Stimulated activated memory B cell treated with anti-CD40 and anti-IgM and Interleukin-4, amounts not matched to agents 10 μg/mL and 1 μg/mL and 100 μg/mL, for 72 hours (primary cell): ENCODE data around the gene TNFRSF11A.
A peak's percentile ranks its signal among the peaks of the same experiment; 100 is the strongest.

Experiments used
- ATAC-seq: fragments of 150-1000 bp; cut with Tn5 transposase; 2 replicates; pipeline ENCODE4 v1.10.0; 2021
- H3K27ac Mint-ChIP-seq: one replicate; pipeline ENCODE4 v1.8.0; 2022; ENCODE audit warnings: mild to moderate bottlenecking, mixed read lengths
- H3K27me3 Mint-ChIP-seq: one replicate; pipeline ENCODE4 v1.8.0; 2022; ENCODE audit warnings: mixed read lengths
- H3K36me3 Mint-ChIP-seq: one replicate; pipeline ENCODE4 v1.8.0; 2022; ENCODE audit warnings: mixed read lengths
- H3K4me1 Mint-ChIP-seq: one replicate; pipeline ENCODE4 v1.8.0; 2022; ENCODE audit warnings: mixed read lengths
- H3K4me3 Mint-ChIP-seq: one replicate; pipeline ENCODE4 v1.8.0; 2022; ENCODE audit warnings: mild to moderate bottlenecking, moderate library complexity, mixed read lengths
- H3K9me3 Mint-ChIP-seq: one replicate; pipeline ENCODE4 v1.8.0; 2022; ENCODE audit warnings: mixed read lengths

TNFRSF11A gene

GRCh38 chr18:62348474-62348873, 23.4 kb downstream of the TNFRSF11A start:
- Mint-ChIP-seq H3K4me1 (no peaks in the 10 kb centered on the region), H3K4me3 (no peak overlapping the region), H3K27me3 (no peaks in the 10 kb centered on the region), H3K9me3 (no peaks in the 10 kb centered on the region), H3K27ac (no peak overlapping the region), H3K36me3 (no peaks in the 10 kb centered on the region)
- ATAC-seq: no peak

GRCh38 chr18:62353170-62353569, 28.1 kb downstream of the TNFRSF11A start:
- no peaks in the 10 kb centered on the region for H3K4me1 Mint-ChIP-seq
- H3K27ac Mint-ChIP-seq: no peak overlapping the region
- no peak for ATAC-seq
- H3K9me3 Mint-ChIP-seq: no peaks in the 10 kb centered on the region
- H3K36me3 Mint-ChIP-seq: no peaks in the 10 kb centered on the region
- no peaks in the 10 kb centered on the region for H3K27me3 Mint-ChIP-seq
- H3K4me3 Mint-ChIP-seq: no peak overlapping the region

- Mint-ChIP-seq H3K9me3 (no peaks in the 10 kb centered on the region), H3K27ac (no peak overlapping the region), H3K4me1 (no peaks in the 10 kb centered on the region), H3K27me3 (no peaks in the 10 kb centered on the region), H3K36me3 (no peaks in the 10 kb centered on the region), H3K4me3 (no peak overlapping the region)
- ATAC-seq: peak; percentile 39
Measured at GRCh38 chr18:62354151-62354550, 29.0 kb downstream of the TNFRSF11A start.

- Mint-ChIP-seq H3K4me1 (no peaks in the 10 kb centered on the region), H3K36me3 (no peaks in the 10 kb centered on the region), H3K4me3 (no peak overlapping the region), H3K27ac (no peak overlapping the region), H3K27me3 (peaks cover 19% of the 10 kb centered on the region), H3K9me3 (no peaks in the 10 kb centered on the region)
- peak; percentile 9 for ATAC-seq
Measured at GRCh38 chr18:62357079-62357719, 32.1 kb downstream of the TNFRSF11A start.

GRCh38 chr18:62360805-62361204, 35.7 kb downstream of the TNFRSF11A start:
- Mint-ChIP-seq H3K4me1 (no peaks in the 10 kb centered on the region), H3K4me3 (no peak overlapping the region), H3K27me3 (peaks cover 19% of the 10 kb centered on the region), H3K27ac (no peak overlapping the region), H3K9me3 (no peaks in the 10 kb centered on the region), H3K36me3 (no peaks in the 10 kb centered on the region)
- ATAC-seq: no peak

- Mint-ChIP-seq H3K9me3 (no peaks in the 10 kb centered on the region), H3K27ac (no peak overlapping the region), H3K36me3 (no peaks in the 10 kb centered on the region), H3K27me3 (peaks cover 19% of the 10 kb centered on the region), H3K4me1 (no peaks in the 10 kb centered on the region), H3K4me3 (no peak overlapping the region)
- no peak for ATAC-seq
Measured at GRCh38 chr18:62361288-62361687, 36.2 kb downstream of the TNFRSF11A start.

- no peaks in the 10 kb centered on the region for H3K4me1 Mint-ChIP-seq
- H3K36me3 Mint-ChIP-seq: no peaks in the 10 kb centered on the region
- no peak for ATAC-seq
- H3K27ac Mint-ChIP-seq: no peak overlapping the region
- H3K27me3 Mint-ChIP-seq: peaks cover 19% of the 10 kb centered on the region
- H3K4me3 Mint-ChIP-seq: no peak overlapping the region
- no peaks in the 10 kb centered on the region for H3K9me3 Mint-ChIP-seq
Measured at GRCh38 chr18:62364558-62364957, 39.4 kb downstream of the TNFRSF11A start.

GRCh38 chr18:62365420-62365819, 40.3 kb downstream of the TNFRSF11A start:
- no peak for ATAC-seq
- no peaks in the 10 kb centered on the region for H3K9me3 Mint-ChIP-seq
- H3K27ac Mint-ChIP-seq: no peak overlapping the region
- H3K36me3 Mint-ChIP-seq: no peaks in the 10 kb centered on the region
- H3K4me1 Mint-ChIP-seq: no peaks in the 10 kb centered on the region
- H3K27me3 Mint-ChIP-seq: peaks cover 14% of the 10 kb centered on the region
- H3K4me3 Mint-ChIP-seq: no peak overlapping the region

GRCh38 chr18:62366992-62367391, 41.9 kb downstream of the TNFRSF11A start:
- Mint-ChIP-seq H3K9me3 (no peaks in the 10 kb centered on the region), H3K4me1 (no peaks in the 10 kb centered on the region), H3K27ac (no peak overlapping the region), H3K36me3 (no peaks in the 10 kb centered on the region), H3K27me3 (no peaks in the 10 kb centered on the region), H3K4me3 (no peak overlapping the region)
- ATAC-seq: no peak

GRCh38 chr18:62368100-62368499, 43.0 kb downstream of the TNFRSF11A start:
- Mint-ChIP-seq H3K4me3 (no peak overlapping the region), H3K36me3 (no peaks in the 10 kb centered on the region), H3K27me3 (no peaks in the 10 kb centered on the region), H3K27ac (no peak overlapping the region), H3K4me1 (peaks cover 4% of the 10 kb centered on the region), H3K9me3 (no peaks in the 10 kb centered on the region)
- ATAC-seq: no peak

GRCh38 chr18:62369129-62369644, 44.1 kb downstream of the TNFRSF11A start:
- H3K4me3 Mint-ChIP-seq: no peak overlapping the region
- no peak for ATAC-seq
- no peak overlapping the region for H3K27ac Mint-ChIP-seq
- peaks cover 8% of the 10 kb centered on the region for H3K27me3 Mint-ChIP-seq
- H3K4me1 Mint-ChIP-seq: peaks cover 10% of the 10 kb centered on the region
- H3K9me3 Mint-ChIP-seq: no peaks in the 10 kb centered on the region
- no peaks in the 10 kb centered on the region for H3K36me3 Mint-ChIP-seq

GRCh38 chr18:62370366-62370765, 45.3 kb downstream of the TNFRSF11A start:
- ATAC-seq: no peak
- H3K27ac Mint-ChIP-seq: no peak overlapping the region
- H3K36me3 Mint-ChIP-seq: no peaks in the 10 kb centered on the region
- peaks cover 9% of the 10 kb centered on the region for H3K27me3 Mint-ChIP-seq
- H3K9me3 Mint-ChIP-seq: no peaks in the 10 kb centered on the region
- H3K4me1 Mint-ChIP-seq: peaks cover 10% of the 10 kb centered on the region
- H3K4me3 Mint-ChIP-seq: no peak overlapping the region

GRCh38 chr18:62371436-62371835, 46.3 kb downstream of the TNFRSF11A start:
- Mint-ChIP-seq H3K4me1 (peaks cover 10% of the 10 kb centered on the region), H3K27ac (no peak overlapping the region), H3K9me3 (no peaks in the 10 kb centered on the region), H3K4me3 (no peak overlapping the region), H3K27me3 (peaks cover 9% of the 10 kb centered on the region), H3K36me3 (no peaks in the 10 kb centered on the region)
- no peak for ATAC-seq

GRCh38 chr18:62372156-62372555, 47.0 kb downstream of the TNFRSF11A start:
- Mint-ChIP-seq H3K4me1 (peaks cover 10% of the 10 kb centered on the region), H3K27me3 (peaks cover 9% of the 10 kb centered on the region), H3K9me3 (no peaks in the 10 kb centered on the region), H3K4me3 (no peak overlapping the region), H3K36me3 (no peaks in the 10 kb centered on the region), H3K27ac (no peak overlapping the region)
- peak; percentile 63 for ATAC-seq

- peaks cover 10% of the 10 kb centered on the region for H3K4me1 Mint-ChIP-seq
- no peaks in the 10 kb centered on the region for H3K36me3 Mint-ChIP-seq
- no peak overlapping the region for H3K4me3 Mint-ChIP-seq
- H3K9me3 Mint-ChIP-seq: no peaks in the 10 kb centered on the region
- no peak overlapping the region for H3K27ac Mint-ChIP-seq
- ATAC-seq: no peak
- peaks cover 9% of the 10 kb centered on the region for H3K27me3 Mint-ChIP-seq
Measured at GRCh38 chr18:62372882-62373281, 47.8 kb downstream of the TNFRSF11A start.

GRCh38 chr18:62374410-62374965, 49.4 kb downstream of the TNFRSF11A start:
- H3K27ac Mint-ChIP-seq: no peak overlapping the region
- peaks cover 9% of the 10 kb centered on the region for H3K27me3 Mint-ChIP-seq
- H3K4me1 Mint-ChIP-seq: peaks cover 10% of the 10 kb centered on the region
- no peaks in the 10 kb centered on the region for H3K36me3 Mint-ChIP-seq
- H3K9me3 Mint-ChIP-seq: no peaks in the 10 kb centered on the region
- H3K4me3 Mint-ChIP-seq: no peak overlapping the region
- no peak for ATAC-seq
